Cardiac fibroblast (primary cell): Measurements from ENCODE around the gene NUAK2.

Experiments
- DNase-seq, 2 donors: peaks; one replicate each; pipeline versions ENCODE4 v3.0.0 to v3.0.0-alpha.2; 2010; ENCODE audit warnings: low read depth in 2 of 2
- H3K4me3 ChIP-seq, 2 donors: replicated peaks in 1 of 2; 1 replicate in 1 of 2; 2 replicates in 1 of 2; pipeline ENCODE4 v1.5.1; 2011; ENCODE audit warnings: low read depth in 2 of 2, low read length in 2 of 2, mild to moderate bottlenecking in 2 of 2, moderate library complexity in 1 of 2
- TF ChIP-seq, protein P1 (sequence below): IDR thresholded peaks from one replicate; pipeline ENCODE4 v1.5.1; 2011; ENCODE audit warnings: low read depth, mild to moderate bottlenecking, low read length, inconsistent platforms

The NUAK2 gene

DNA sequence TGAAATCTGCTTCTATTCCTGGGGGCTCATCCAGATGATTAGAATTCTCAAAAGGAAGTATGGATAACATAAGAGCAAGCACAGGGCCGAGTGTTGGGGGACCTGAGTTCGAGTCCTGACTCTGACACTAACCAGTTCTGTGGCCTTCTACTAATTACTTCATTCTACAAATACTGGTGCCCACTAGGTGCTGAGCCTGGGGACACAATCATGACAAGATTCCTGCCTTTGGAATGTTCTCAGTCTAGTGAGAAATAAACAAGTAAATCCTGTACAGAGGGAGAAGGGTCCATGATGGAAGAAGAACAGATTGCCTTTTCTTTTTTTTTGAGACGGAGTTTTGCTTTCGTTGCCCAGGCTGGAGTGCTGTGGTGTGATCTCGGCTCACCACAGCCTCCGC is 2.2 kb upstream of the NUAK2 start:
- TF ChIP-seq, protein P1, sequence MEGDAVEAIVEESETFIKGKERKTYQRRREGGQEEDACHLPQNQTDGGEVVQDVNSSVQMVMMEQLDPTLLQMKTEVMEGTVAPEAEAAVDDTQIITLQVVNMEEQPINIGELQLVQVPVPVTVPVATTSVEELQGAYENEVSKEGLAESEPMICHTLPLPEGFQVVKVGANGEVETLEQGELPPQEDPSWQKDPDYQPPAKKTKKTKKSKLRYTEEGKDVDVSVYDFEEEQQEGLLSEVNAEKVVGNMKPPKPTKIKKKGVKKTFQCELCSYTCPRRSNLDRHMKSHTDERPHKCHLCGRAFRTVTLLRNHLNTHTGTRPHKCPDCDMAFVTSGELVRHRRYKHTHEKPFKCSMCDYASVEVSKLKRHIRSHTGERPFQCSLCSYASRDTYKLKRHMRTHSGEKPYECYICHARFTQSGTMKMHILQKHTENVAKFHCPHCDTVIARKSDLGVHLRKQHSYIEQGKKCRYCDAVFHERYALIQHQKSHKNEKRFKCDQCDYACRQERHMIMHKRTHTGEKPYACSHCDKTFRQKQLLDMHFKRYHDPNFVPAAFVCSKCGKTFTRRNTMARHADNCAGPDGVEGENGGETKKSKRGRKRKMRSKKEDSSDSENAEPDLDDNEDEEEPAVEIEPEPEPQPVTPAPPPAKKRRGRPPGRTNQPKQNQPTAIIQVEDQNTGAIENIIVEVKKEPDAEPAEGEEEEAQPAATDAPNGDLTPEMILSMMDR = no peak
- no peak overlapping the region for H3K4me3 ChIP-seq
- no peak for DNase-seq

DNA sequence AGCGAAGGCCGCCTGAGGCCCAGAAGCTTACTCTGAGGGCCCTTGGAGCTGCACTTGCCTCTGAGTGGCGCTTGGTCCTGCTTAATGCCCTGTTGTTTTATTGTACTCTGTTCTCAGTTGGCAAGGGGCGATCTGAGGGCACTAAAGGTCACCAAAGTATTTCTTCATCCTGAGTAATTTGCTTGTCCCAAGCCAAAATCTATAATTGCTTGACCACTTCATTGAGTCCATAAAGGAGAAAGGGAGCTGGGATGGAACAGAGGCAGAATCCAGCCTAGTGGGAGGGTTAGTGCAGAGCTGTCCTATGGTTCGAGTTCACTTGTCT is 376 bp upstream of the NUAK2 start:
- no peak for DNase-seq
- no peak overlapping the region for H3K4me3 ChIP-seq

DNA sequence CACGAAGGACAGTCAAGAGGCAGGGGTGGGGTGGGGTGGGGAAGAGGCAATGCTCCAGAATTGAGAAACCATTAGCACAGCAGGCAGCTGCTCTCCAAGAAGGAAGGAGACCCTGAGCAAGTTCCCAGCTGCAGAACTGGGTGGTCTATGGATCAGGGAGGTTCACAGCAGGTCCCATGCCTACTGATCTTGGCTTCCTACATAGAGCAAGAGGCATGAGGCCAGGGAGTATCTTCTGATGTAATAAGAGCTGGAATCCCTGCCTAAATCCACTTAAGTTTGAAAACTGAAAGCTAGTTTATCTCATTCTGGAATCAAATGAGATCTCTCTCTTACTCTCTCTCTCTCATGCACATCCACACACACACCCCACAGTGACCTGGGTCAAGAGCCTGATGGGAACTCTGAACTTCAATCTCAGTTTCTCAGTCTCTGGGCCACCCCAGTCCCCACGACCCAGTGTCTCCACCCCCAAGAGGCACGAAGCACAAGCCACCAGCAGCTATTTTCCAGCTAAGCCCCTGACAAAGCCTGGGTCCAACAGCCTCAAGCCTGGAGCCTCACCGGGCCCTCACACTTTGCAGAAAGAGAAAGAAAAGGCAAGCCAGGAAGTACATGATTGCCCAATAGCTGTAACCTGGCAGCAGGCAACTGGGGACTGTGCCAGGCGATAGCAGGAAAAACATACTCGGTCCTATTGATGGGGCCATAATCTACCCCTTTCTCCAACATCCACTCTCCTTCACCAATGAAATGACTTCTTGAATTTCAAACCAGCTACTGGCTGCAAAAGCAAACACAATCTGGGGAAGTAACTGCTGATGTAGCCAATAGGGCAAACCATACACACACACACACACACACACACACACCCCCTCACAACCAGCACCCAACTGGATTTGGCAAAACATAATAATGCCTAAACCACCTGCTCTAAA is 2.2 kb downstream of the NUAK2 start:
- TF ChIP-seq, protein P1 = no peak
- DNase-seq = peak; percentile 81 to 94
- peak overlapping the region; percentile 11 to 42 for H3K4me3 ChIP-seq

More for the DNA sequence above, 376 bp upstream of the NUAK2 start:
- TF ChIP-seq, protein P1 = no peak

DNA sequence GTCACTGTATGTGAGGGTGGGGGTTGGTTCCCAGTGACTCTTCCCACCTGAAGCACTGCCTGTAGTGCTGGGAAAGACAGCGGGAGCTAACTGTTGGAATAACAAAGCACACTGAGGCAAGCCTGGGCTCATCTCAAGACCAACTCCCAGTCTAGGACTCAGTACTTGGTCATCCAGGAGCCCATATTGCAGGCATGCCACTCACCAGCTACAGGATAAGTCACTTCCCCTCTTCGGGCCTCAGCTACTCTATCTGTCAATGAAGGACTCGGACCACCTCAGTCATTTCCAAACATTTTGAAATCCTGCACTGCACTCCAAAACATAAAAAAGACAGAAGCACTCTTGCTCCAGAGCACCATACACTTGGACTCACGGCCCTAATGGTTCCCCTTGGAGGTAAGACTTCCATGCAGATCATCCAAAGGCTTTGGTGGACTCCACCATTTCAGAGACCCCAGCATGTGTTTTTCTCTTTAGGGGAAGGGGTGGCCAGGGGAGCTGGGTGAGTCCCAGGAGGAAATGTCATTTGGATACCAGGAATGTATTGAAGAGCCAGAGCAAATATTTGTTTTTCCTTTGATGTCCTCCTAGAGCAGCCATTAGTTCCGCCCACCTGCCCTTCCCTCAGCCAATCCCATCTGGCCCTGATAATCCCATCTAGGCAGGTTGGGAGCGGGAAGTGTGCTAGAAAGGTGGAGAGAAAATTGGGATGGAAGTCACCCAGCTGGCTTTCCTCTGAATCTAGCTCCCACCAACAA is 3.1 kb downstream of the NUAK2 start:
- no peak for DNase-seq
- H3K4me3 ChIP-seq = no peak overlapping the region
- TF ChIP-seq, protein P1 = no peak

DNA sequence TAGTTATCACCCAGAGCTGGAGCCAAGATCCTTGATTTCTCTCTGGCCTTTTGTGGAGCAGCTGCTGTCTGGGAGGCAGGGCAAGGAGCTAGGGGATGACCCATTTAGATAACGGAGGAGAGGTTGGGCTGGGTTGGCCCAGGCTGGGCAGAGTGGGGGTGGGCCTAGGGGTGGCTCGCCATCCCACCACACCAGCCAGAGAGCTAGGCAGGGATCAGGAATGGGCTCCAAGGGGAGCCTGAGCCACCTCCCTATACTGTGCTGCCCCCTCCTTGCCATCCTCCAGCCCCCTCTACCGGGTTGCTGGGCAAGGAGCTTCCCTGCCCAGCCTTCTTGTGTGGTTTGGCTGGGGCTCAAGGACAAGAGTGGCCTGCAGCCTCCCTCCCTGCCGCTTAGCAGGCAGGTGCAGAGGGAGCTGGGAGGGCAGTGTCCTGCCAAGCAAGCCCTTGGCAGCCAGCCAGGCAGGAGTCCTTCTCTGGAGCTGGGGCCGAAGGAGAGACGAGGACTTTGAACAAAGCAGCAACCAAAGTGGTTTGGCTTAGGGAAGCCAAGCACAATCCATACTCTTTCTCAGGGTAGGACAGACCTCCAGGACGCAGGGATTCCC is 4.1 kb downstream of the NUAK2 start:
- TF ChIP-seq, protein P1 = no peak
- no peak overlapping the region for H3K4me3 ChIP-seq
- DNase-seq = peak; percentile 36 to 59

DNA sequence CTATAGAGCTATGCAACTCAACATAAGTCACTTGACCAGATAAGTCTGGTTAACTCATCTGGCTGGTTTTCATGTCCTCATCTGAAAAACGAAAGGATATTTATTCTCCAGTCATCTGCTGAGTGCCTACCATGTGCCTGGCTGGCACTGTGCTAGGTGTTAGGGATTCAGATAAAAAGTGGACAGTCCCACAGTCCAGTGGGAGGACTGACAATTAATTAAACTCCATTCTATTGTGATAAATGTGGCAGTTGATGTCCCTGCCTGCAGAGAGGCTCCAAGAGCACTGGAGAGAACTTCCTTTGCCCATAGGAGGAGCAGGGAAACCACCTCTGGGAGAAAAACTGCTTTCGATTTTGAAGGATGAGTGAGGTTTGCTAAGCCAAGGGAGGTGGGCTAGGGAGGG is 5.4 kb downstream of the NUAK2 start:
- TF ChIP-seq, protein P1 = no peak
- H3K4me3 ChIP-seq = no peak overlapping the region
- no peak for DNase-seq
